ENCODE results near the gene TCF4.

TCF4 gene

DNA sequence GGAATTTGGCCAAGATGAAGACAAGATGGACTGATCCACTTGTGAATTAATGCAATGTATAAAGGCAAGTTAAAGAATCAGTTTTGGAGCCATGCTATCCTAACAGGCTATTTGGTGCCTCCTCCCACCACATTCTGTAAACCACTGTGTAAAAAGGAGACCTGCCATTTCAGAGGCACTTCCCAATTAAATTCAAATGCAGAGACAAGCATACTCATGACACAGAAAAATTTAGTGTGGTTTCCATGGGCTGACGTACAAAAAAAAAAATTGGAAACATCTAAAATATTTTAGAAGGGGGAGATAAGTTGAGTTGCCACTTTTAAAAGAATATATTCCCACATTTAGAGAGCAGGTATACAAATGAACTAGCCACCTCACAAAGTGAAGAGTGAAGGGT, 112.1 kb downstream of the TCF4 start:
- no peaks in the 10 kb centered on the region for H4K20me1 ChIP-seq (ENCODE audit: insufficient read depth, low read length, poor library complexity, severe bottlenecking)
- TF ChIP-seq EZH2phosphoT487 (IDR thresholded peaks at IDR 0.05; ENCODE audit: borderline replicate concordance), result no peak
- TF ChIP-seq, protein P1, sequence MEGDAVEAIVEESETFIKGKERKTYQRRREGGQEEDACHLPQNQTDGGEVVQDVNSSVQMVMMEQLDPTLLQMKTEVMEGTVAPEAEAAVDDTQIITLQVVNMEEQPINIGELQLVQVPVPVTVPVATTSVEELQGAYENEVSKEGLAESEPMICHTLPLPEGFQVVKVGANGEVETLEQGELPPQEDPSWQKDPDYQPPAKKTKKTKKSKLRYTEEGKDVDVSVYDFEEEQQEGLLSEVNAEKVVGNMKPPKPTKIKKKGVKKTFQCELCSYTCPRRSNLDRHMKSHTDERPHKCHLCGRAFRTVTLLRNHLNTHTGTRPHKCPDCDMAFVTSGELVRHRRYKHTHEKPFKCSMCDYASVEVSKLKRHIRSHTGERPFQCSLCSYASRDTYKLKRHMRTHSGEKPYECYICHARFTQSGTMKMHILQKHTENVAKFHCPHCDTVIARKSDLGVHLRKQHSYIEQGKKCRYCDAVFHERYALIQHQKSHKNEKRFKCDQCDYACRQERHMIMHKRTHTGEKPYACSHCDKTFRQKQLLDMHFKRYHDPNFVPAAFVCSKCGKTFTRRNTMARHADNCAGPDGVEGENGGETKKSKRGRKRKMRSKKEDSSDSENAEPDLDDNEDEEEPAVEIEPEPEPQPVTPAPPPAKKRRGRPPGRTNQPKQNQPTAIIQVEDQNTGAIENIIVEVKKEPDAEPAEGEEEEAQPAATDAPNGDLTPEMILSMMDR (conservative IDR thresholded peaks at IDR 0.05; ENCODE audit: low read length), result no peak
- H3K9ac ChIP-seq (ENCODE audit: low read depth, low read length, poor library complexity, severe bottlenecking), result no peak overlapping the region
- H2AFZ ChIP-seq (ENCODE audit: low read length), result no peak overlapping the region
- H3F3A ChIP-seq (ENCODE audit: low read depth), result no peaks in the 10 kb centered on the region
- H3K79me2 ChIP-seq (ENCODE audit: insufficient read depth, low read length), result no peaks in the 10 kb centered on the region
- H3K9me3 ChIP-seq (ENCODE audit: insufficient read depth, low read depth, low read length), result no peaks in the 10 kb centered on the region
- H3K27me3 ChIP-seq (ENCODE audit: insufficient read depth, low read length, poor library complexity, severe bottlenecking), result no peaks in the 10 kb centered on the region
- no peak overlapping the region for H3K4me2 ChIP-seq (ENCODE audit: low read depth, low read length, poor library complexity, severe bottlenecking)
- no peak overlapping the region for H3K4me3 ChIP-seq (ENCODE audit: low read length, poor library complexity, severe bottlenecking)
- peaks cover 18% of the 10 kb centered on the region for H3K4me1 ChIP-seq (ENCODE audit: insufficient read depth, low read length, poor library complexity, severe bottlenecking)
- H3K9me2 ChIP-seq (replicated peaks; ENCODE audit: low read depth, low read length), result no peaks in the 10 kb centered on the region
- H3K36me3 ChIP-seq (ENCODE audit: insufficient read depth, low read length), result no peaks in the 10 kb centered on the region

DNA sequence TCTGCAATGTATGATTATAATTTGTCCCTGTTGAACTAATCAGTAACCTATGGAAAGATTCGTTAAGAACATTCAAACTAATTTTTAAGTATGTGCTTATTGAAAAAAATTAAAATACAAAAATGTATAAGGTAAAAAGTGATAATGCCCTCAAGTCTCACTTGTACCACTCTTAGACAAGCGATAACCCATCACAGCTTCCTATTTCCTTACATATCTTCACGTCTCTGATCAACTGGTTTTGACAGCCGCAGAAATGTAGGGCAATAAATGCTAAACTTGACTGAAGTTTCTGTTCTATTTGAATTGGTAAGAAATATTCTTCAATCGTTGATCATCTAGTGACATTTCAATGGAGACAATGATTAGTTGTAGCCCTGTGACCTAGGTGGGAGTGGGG, 112.5 kb downstream of the TCF4 start:
- Histone ChIP-seq H3K27me3 (ENCODE audit: insufficient read depth, low read length, poor library complexity, severe bottlenecking) (no peaks in the 10 kb centered on the region), H3K79me2 (ENCODE audit: insufficient read depth, low read length) (no peaks in the 10 kb centered on the region), H3K9me2 (replicated peaks; ENCODE audit: low read depth, low read length) (no peaks in the 10 kb centered on the region), H3K9ac (ENCODE audit: low read depth, low read length, poor library complexity, severe bottlenecking) (no peak overlapping the region), H3K9me3 (ENCODE audit: insufficient read depth, low read depth, low read length) (no peaks in the 10 kb centered on the region), H3K36me3 (ENCODE audit: insufficient read depth, low read length) (no peaks in the 10 kb centered on the region), H3K4me1 (ENCODE audit: insufficient read depth, low read length, poor library complexity, severe bottlenecking) (peaks cover 18% of the 10 kb centered on the region), H4K20me1 (ENCODE audit: insufficient read depth, low read length, poor library complexity, severe bottlenecking) (no peaks in the 10 kb centered on the region), H3F3A (ENCODE audit: low read depth) (no peaks in the 10 kb centered on the region), H3K4me3 (ENCODE audit: low read length, poor library complexity, severe bottlenecking) (no peak overlapping the region), H3K4me2 (ENCODE audit: low read depth, low read length, poor library complexity, severe bottlenecking) (no peak overlapping the region), H2AFZ (ENCODE audit: low read length) (no peak overlapping the region)
- TF ChIP-seq, protein P1 (conservative IDR thresholded peaks at IDR 0.05; ENCODE audit: low read length), result no peak
- no peak for TF ChIP-seq EZH2phosphoT487 (IDR thresholded peaks at IDR 0.05; ENCODE audit: borderline replicate concordance)

DNA sequence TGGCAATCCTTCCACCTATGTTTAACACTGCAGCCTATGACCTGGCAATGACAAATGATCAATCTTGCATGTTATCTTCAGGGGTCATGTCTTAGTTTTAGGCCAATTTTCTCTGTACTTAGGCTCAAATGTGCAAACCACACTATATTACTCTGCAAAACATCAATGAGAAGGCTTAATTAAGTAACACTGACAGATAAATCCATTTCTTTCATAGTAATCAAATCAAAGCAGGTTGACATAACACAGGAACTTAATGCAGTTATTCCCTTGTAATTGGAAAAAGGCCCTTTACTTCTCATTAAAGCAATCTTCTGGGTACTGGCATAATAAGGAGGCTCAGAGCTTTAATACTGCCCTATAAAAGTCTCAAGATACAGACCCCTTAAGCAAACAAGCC, 114.4 kb downstream of the TCF4 start:
- TF ChIP-seq, protein P1 (conservative IDR thresholded peaks at IDR 0.05; ENCODE audit: low read length), result no peak
- TF ChIP-seq EZH2phosphoT487 (IDR thresholded peaks at IDR 0.05; ENCODE audit: borderline replicate concordance), result no peak
- no peaks in the 10 kb centered on the region for H3K27me3 ChIP-seq (ENCODE audit: insufficient read depth, low read length, poor library complexity, severe bottlenecking)
- no peaks in the 10 kb centered on the region for H3K79me2 ChIP-seq (ENCODE audit: insufficient read depth, low read length)
- H3K9ac ChIP-seq (ENCODE audit: low read depth, low read length, poor library complexity, severe bottlenecking), result no peak overlapping the region
- H3K9me3 ChIP-seq (ENCODE audit: insufficient read depth, low read depth, low read length), result no peaks in the 10 kb centered on the region
- H3F3A ChIP-seq (ENCODE audit: low read depth), result no peaks in the 10 kb centered on the region
- H3K4me3 ChIP-seq (ENCODE audit: low read length, poor library complexity, severe bottlenecking), result no peak overlapping the region
- H3K4me2 ChIP-seq (ENCODE audit: low read depth, low read length, poor library complexity, severe bottlenecking), result no peak overlapping the region
- H4K20me1 ChIP-seq (ENCODE audit: insufficient read depth, low read length, poor library complexity, severe bottlenecking), result no peaks in the 10 kb centered on the region
- H2AFZ ChIP-seq (ENCODE audit: low read length), result no peak overlapping the region
- no peaks in the 10 kb centered on the region for H3K36me3 ChIP-seq (ENCODE audit: insufficient read depth, low read length)
- H3K4me1 ChIP-seq (ENCODE audit: insufficient read depth, low read length, poor library complexity, severe bottlenecking), result peaks cover 18% of the 10 kb centered on the region
- H3K9me2 ChIP-seq (replicated peaks; ENCODE audit: low read depth, low read length), result no peaks in the 10 kb centered on the region

Measured in Loucy (cell line).